ENCODE data around the gene INAFM2. TPM values are rescaled to one million over a fixed set of nuclear protein-coding genes. Genes with fewer than 3 reads are reported as not detected.
A peak's percentile ranks its signal among the peaks of the same experiment; 100 is the strongest.

Gene INAFM2
- total and polyA plus RNA-seq, 10 of the 15 experiments (the other 5 are each of a cell fraction or from before 2014, with no cell fraction given) = 0.75 to 8.1 (median 3.9) TPM

GRCh38 chr15:40281057-40281800 lies 42.3 kb upstream of the INAFM2 start:
- ChIA-PET CTCF (interaction anchor here (0.8 to 11.7 kb wide), 10 partner anchors 8 to 142 kb away, joined by 3 to 296 read pairs (median 12); partner anchors contain the start of genes CCDC9B and PLCB2), POLR2A (no interaction called here), RAD21 (ENCODE audit: unreplicated experiment) (interaction anchor here (5.3 to 5.7 kb wide), 2 partner anchors 28 to 57 kb away, joined by 87 to 93 read pairs; partner anchors contain the start of genes CCDC9B and PLCB2), SMC1A (ENCODE audit: uncharacterized antibody, unreplicated experiment) (interaction anchor here (4.2 to 4.8 kb wide), 3 partner anchors 30 to 63 kb away, joined by 26 to 83 read pairs (median 58); partner anchors contain the start of gene PLCB2)
- peaks cover 4 to 17% of the 10 kb centered on the region in 2 experiments for H3K27me3 ChIP-seq (replicated peaks in 1 of 2; ENCODE audit: control insufficient read depth in 2 of 2, insufficient read depth in 2 of 2, low read length in 1 of 2)
- DNase-seq (ENCODE audit: low read depth, low spot score) (no peak), ATAC-seq (no peak), FAIRE-seq (no peak)
- intact Hi-C loops (cut with micrococcal nuclease; ENCODE audit: unreplicated experiment) = no loop called here
- no peaks in the 10 kb centered on the region for H3K36me3 ChIP-seq (ENCODE audit: control insufficient read depth in 2 of 2, insufficient read depth in 2 of 2, low read length in 1 of 2)
- 0 out of 2 replicates have a peak overlapping the region, but pooled peaks have one; percentile 90 for H3K4me2 ChIP-seq (ENCODE audit: control insufficient read depth, insufficient read depth)
- H3K9ac ChIP-seq (ENCODE audit: control insufficient read depth, insufficient read depth, low read length) = no peak overlapping the region
- no peak overlapping the region for H3K4me3 ChIP-seq
- no peak overlapping the region for H3K27ac ChIP-seq (ENCODE audit: control insufficient read depth, insufficient read depth)
- in situ Hi-C loops (cut with MboI) = no loop called here
- no peak overlapping the region for H2AFZ ChIP-seq (ENCODE audit: control insufficient read depth, low read depth, low read length)
- H3K4me1 ChIP-seq (ENCODE audit: control insufficient read depth, insufficient read depth, low read length) = peaks cover 11% of the 10 kb centered on the region
- H3K79me2 ChIP-seq (ENCODE audit: control insufficient read depth, insufficient read depth, low read length) = no peaks in the 10 kb centered on the region
- H4K20me1 ChIP-seq (ENCODE audit: control insufficient read depth, insufficient read depth) = no peaks in the 10 kb centered on the region; the same call in 1 of the 2 replicates
- BruUV-seq (replicated peaks) = no TSS peak
- WGBS (ENCODE audit: insufficient coverage, insufficient replicate concordance, low lambda C conversion rate, missing lambda C conversion rate) = 72% methylated on average over 41 of the region's 43 CpGs
- TF ChIP-seq MEF2B (IDR thresholded peaks at IDR 0.05; ENCODE audit: partially characterized antibody, poor library complexity, severe bottlenecking) (no peak), RB1 (IDR thresholded peaks at IDR 0.05; ENCODE audit: borderline replicate concordance) (no peak), USF1 (IDR thresholded peaks at IDR 0.05; ENCODE audit: borderline replicate concordance, extremely low read length, insufficient read depth, low read depth, low read length) (no peak), ZNF687 (IDR thresholded peaks at IDR 0.05) (no peak), STAT1 (conservative IDR thresholded peaks at IDR 0.05) (no peak), ZSCAN29 (IDR thresholded peaks at IDR 0.05) (no peak), BMI1 (IDR thresholded peaks at IDR 0.05; ENCODE audit: borderline replicate concordance) (no peak), ZNF274 (IDR thresholded peaks at IDR 0.05; ENCODE audit: insufficient read depth, insufficient read length) (no peak), FOXK2 (IDR thresholded peaks at IDR 0.05) (no peak), POU2F2 (IDR thresholded peaks at IDR 0.05; ENCODE audit: borderline replicate concordance, low read depth, low read length) (no peak), NBN (IDR thresholded peaks at IDR 0.05) (no peak), KAT2A (conservative IDR thresholded peaks at IDR 0.05; ENCODE audit: control insufficient read depth, low read depth, low read length) (no peak), IKZF1 (conservative IDR thresholded peaks at IDR 0.05) (no peak), CEBPB (IDR thresholded peaks at IDR 0.05; ENCODE audit: borderline replicate concordance in 1 of 2, low read depth in 2 of 2, low read length in 2 of 2) (no peak), DPF2 (IDR thresholded peaks at IDR 0.05) (no peak), EED (IDR thresholded peaks at IDR 0.05; ENCODE audit: low read depth) (no peak), ATF3 (IDR thresholded peaks at IDR 0.05; ENCODE audit: borderline replicate concordance, extremely low read depth, low read depth, low read length) (no peak), SMARCA5 (IDR thresholded peaks at IDR 0.05) (no peak), WRNIP1 (IDR thresholded peaks at IDR 0.05; ENCODE audit: borderline replicate concordance, low read depth, low read length) (no peak), PAX5 (IDR thresholded peaks at IDR 0.05; ENCODE audit: borderline replicate concordance, low read depth, low read length) (no peak)
- no peaks in the 10 kb centered on the region; the same call in 2 of the 3 replicates for H3K9me3 ChIP-seq (replicated peaks; ENCODE audit: control insufficient read depth, insufficient read depth, low read length)
